Activated CD4-positive, alpha-beta T cell treated with anti-CD3 and anti-CD28 coated beads for 4 hours (primary cell): Measurements from ENCODE around the gene TSPAN4.

ENCODE experiments used
- DNase-seq, 2 donors: peaks; one replicate each; pipeline ENCODE4 v3.0.0-alpha.2; 2020

The TSPAN4 gene

DNA sequence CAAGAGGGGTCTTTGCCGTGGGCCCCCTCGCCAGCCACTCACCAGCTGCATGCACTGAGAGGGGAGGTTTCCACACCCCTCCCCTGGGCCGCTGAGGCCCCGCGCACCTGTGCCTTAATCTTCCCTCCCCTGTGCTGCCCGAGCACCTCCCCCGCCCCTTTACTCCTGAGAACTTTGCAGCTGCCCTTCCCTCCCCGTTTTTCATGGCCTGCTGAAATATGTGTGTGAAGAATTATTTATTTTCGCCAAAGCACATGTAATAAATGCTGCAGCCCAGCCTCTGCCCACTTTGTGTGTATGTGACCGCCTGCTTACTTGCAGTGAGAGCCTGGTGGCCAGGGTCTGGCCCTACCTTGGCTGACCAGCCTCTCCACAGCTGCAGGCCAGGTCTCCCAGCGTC is 17.7 kb upstream of the TSPAN4 start:
- DNase-seq, result no peak

DNA sequence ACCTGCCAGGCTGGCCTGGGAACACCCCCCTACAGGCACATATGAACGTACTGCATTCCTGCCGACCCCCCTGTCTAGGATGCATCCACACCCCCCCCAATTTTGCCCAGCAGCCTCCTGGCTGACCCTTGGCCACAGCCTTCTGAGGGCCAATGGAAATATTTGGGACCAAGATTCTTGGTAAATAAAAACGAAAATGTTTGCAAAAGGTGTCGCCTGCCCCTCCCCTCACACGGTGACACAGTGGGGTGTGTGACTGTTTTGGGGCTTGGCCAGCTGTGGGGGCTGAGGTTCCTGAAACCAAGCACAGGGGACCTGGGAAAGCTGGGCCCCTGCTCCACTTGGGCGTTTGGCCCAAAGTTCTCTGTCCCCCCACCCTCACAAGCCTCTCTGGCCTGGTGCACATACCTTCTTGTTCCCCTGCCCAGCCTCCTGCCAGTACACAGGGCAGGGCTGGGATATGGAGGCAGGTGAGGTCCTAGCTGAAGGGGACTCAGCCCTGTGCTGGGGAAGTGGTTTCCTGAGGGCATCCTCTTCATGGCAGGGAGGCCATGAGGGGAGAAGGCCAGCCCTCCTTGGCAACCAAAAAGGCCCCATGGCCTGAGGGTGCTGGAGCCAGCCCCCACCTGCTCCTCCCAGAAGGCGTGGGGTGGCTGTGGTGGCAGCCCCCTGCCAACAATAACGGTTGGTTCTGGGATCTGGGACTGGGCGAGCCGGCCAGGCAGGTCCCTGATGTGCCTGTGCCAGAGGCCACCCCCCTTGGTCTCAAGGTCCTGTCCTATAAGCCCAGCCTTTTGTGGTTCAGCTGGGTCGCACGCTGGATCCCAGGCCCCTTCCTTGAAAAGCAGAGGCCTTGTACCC is 17.1 kb upstream of the TSPAN4 start:
- DNase-seq, result no peak

DNA sequence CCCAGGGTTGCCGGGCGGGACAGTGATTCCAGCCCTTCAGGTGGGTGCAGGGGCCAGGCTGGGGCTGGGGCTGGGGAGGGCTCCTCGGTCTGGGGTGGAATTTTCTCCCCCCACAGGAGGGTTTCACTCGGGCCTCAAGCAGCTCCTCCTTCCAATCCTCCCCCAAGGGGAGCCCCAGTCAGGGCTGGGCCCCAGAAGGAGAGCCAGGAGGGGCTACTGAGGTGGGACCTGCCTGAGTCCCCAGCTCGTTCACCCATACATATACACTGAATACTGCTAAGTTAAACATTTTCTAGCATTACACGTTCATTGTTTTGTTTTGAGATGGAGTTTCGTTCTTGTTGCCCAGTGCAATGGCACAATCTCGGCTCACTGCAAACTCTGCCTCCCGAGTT is 16.4 kb upstream of the TSPAN4 start:
- no peak for DNase-seq

DNA sequence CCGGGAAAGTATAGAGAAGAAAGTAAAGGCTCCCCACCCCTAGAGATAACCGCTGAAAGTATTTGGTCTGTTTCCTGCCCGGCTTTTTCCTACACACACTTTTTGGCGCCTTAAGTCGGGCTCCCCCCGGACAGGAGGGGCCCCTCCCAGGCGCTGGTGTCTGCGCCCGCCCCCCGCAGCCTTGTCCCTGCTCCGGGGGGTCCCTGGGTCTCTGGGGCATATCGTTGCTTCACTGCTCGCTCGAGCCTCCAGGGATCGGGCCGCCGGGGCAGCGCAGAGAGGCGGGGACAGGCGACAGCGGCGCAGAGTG is 15.9 kb upstream of the TSPAN4 start:
- no peak for DNase-seq

DNA sequence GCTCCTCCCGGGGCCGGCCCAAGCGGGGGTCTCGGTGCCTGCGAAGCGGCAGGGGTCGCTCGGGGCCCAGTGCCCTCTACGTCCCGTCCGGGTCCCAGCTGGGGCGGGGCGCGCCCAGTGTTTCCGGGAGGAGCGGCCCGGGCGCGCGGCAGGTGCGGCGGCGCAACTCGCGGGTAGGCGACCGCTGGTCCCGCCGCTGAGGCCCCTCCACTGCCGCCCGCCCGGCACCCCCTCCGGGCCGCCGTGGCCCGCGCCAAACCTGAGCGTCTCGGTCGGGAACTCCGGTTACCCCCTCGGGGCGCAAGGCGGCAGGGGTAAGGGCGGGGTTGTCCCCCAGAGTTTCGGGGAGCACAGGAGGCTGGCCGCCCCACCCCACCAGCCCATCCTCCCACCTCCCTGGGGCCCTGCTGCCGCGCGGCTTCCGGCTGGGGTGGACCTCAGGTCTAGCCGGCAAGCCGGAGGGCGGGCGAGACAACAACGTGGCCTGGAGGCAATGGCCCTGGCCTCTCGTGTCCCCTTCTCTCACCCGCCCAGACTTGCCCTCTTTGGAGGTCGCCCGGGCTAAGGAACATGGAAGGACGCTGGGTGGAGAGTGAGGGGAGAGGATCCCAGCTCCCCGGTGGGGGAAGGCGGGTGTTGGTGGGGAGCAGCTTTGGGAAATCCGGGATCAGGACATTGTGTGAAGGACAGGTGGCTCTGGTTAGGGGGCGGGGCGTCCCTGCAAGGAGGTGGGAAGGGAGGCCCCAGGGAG is 15.3 kb upstream of the TSPAN4 start:
- no peak for DNase-seq

DNA sequence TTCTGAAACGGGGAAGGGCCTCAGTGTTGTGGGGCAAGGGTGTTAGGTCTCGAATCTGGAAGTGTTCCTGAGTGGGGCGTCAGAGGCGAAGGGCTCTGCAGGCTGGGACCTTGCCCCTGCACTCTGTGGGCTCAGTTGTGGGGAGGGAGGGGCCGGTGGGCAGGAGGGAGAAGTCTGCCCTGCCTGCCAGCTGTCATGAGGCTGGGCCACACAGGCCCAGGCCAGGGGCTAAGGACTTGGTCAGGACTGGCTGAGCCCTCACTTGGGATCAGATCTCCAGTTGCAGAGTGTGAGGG is 14.8 kb upstream of the TSPAN4 start, which contains the start of gene CRACR2B:
Gene CRACR2B, plus strand, starts transcription at position 23 of the 296 bp plus-strand sequence. CDS start 689 bp downstream, outside the sequence.
- no peak for DNase-seq

DNA sequence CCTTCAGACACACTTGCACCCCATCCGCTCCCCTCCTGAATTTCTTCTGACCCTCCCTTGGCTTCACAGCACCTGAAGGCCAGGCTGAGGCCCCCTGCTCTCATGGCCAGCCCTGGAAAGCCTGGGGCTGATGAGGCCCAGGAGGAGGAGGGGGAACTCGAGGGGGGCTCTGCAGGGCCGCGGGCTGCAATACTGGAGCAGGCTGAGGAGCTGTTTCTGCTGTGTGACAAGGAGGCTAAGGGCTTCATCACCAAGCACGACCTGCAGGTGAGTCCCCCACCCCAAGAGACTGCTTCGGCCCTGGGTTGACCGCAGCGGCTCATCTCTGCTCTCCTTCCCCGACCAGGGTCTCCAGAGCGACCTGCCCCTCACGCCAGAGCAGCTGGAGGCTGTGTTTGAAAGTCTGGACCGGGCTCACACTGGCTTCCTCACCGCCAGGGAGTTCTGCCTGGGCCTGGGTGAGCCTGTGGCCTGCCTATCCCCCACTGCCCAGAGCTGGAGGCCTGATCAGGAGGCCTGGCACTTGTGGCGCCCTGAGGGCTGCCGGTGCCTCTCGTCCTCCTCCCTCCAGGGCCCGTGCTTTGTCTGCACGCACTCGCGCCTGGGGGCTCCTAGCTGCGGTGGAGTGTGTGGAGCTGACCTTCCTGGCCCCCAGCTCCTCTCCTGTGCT is 14.0 kb upstream of the TSPAN4 start:
- no peak for DNase-seq

DNA sequence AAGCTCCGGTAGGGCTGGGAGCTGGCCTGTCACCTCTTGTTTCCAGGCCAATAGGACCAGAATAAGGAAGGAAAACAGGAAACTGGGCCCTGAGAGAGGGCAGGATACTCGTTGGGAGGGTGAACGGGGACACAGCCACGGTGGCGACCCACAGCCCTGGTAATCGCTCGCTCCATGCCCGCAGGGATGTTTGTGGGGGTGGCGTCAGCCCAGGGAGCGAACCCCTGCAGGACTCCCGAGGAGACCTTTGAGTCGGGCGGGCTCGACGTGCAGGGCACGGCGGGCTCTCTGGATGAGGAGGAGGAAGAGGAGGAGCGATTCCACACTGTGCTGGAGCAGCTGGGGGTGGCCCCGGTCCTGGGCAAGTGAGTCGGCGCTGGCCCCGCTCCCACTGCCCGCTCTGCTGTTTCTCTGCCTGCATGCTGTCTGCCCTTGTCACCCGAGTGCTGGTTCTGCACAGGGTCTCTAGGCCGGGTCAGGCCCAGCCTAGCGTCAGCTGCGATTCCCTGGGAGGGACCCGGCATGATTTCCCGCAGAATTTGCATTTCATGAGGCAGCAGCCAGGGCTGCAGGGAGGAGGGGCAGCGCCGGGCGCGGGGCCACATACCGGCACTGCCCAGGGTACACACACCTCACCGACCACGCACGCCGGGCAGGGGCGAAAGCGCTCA is 13.3 kb upstream of the TSPAN4 start:
- no peak for DNase-seq

DNA sequence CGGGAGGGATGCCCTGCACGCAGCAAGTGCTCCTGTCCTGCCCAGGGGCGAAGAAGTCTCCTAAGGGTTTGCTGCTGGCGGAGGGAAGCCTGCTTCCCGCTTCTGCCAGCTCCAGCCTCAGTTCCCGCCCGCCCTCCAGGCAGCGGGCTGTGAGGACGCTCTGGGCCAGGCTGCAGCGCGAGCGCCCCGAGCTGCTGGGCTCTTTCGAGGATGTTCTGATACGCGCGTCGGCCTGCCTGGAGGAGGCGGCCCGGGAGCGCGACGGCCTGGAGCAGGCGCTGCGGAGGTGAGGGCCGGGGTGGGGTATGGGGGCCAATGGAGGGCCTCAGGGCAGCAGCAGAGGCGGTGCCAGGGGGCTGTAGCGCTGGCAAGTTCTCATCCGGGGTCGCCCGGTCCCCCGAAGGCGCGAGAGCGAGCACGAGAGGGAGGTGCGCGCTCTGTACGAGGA is 12.8 kb upstream of the TSPAN4 start:
- DNase-seq, result no peak

DNA sequence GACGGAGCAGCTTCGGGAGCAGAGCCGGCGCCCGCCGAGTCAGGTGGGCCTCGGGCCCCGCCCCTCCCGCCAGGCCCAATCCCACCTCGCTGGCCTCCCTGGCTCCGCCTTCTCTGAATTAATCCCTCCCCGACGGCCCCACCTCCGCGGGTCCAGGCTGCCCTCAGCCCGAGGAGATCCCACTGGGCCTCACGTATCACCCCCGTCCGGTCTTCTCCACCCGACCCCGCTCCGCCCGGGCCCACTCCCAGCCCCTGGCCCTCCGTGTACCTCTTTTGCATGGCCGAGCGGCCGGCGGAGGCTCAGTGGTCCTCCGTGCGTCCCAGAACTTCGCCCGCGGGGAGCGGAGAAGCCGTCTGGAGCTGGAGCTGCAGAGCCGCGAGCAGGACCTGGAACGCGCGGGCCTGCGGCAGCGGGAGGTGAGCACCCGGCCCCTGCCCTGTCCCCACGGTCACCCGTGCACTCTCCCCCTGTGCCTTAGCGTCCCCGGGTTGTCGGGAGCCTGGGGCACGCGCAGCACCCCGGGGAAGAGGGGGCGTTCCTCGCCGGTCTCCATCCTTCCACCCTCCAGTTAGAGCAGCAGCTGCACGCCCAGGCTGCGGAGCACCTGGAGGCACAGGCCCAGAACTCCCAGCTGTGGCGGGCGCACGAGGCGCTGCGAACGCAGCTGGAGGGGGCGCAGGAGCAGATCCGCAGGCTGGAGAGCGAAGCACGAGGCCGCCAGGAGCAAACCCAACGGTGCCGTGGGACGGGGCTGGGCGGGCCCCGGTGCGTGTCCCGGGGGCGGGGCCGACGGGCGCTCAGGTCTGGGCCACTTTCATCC is 12.1 kb upstream of the TSPAN4 start:
- peak; percentile 41 to 42 for DNase-seq

DNA sequence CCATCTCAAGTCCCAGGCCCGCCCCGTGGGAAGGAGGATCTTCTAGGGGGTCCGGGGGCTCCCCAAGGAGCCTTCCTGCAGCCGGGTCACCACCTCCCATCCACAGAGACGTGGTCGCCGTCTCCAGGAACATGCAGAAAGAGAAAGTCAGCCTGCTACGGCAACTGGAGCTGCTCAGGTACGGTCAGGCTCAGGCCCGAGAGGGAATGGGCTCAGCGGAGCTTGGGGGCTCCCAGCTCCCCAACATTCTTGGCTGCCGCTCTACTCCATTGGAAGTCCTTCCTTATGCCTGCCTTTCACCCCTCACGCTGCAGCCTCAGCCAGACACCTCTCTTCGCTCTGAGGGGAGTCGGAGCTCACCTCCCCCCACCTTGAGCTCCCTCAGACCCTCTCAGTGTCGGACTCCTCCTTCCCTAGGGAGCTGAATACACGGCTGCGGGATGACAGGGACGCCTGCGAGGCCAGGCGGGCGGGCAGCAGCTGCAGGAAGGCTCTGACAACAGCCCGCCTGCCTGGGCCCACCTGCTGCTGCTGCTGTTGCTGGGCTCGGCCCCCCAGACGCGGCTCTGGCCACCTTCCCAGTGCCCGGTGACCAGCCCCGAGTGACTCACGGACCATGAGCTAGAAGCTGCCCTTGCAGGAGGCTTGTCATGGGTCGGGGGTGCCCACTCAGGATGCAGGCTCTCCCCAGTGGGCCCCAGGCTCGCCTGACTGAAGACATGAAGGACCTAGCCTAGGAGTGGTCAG is 11.4 kb upstream of the TSPAN4 start:
- DNase-seq, result no peak

DNA sequence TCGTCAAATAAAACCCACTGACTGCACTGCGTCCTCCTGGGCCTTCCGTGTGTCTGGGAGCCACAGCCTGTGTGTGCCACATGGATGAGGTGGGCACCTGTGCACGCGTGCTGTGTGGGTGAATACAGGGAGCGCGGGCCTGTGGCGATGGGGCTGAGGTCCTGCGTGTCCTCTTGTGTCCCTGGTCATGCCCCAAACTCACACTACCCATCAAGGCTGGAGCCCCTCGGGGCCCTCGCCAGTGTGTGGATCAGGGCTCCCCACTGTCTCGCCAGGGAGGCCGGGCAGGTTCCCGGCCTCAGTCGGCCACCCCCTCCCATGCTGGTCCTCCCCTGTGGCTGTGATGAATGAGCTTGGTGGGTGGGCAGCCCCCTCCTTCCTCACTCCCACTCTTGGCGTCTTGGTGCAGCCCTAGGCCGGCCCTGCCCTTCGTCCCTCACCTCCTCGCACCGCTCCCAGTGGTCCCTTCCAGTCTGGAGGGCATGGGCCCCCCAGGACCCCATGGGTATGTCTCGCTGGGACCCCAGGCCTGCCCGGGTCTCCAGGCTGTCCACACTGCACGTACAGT is 10.6 kb upstream of the TSPAN4 start:
- DNase-seq, result no peak

DNA sequence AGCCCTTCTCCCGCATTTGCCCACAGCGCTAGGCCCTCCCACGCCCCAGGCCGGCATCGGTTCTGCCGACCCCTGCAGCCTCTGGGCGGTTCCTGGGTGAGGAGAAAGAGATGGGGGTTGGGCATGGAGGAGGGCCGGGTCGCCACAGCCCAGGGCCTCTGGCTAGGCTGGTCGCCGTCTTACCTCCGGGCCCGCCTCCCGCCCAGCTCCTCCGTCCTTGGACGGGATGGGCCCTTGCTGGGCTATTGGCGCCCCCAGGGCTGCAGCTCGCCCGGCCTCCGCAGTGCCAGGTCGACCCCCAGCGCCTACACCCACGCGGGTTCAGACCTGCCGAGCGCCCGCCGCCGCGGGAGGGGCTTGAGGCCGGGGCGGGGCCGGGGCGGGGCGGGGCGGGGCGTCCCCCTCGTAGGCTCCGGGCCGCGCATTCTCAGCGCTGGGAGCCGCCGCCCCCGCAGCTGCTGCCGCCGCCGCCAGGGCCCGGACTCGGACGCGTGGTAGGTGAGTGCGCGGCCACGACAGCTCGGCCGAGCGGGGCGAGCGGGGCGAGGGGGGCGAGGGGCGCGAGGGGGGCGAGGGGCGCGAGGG is 10.0 kb upstream of the TSPAN4 start, which contains the start of gene CD151:
Gene CD151, plus strand, starts transcription at position 424 of the 585 bp plus-strand sequence. CDS start 3,118 bp downstream, outside the sequence.
- peak in 1 of 2 donors; percentile 46 for DNase-seq

DNA sequence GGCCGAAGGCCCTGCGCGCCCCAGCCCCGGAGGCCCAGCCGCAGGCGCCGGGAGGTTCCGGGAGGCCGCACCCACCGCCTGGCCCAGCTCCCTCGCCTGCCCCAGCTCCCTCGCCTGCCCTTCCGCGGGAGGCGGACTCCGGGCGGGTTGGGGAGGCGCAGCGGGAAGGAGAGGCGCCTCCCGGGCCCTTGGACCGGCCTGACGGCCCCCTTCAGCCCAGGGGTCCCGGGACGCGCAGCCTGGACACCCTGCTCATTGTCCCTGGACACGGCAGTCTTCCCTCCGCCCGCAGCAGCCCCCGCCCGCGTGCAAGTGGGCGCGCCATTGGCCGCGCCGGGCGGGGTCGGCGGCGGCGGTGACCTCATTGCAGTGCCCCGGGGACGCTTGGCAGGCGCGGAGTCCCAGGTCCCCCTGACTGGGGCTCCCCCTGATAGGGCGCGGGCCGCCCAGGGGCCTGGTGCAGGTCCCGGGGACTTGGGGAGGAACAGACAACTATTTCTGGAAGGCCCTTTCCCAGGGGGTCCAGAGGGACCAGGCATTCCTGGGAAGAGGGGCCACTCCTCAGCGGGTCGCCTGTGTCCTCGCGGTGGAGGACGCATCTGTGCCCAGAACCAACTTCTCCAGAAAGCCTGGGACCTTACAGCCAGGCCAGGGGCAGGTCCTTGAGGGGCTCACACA is 9.4 kb upstream of the TSPAN4 start:
- peak in 1 of 2 donors; percentile 36 for DNase-seq

DNA sequence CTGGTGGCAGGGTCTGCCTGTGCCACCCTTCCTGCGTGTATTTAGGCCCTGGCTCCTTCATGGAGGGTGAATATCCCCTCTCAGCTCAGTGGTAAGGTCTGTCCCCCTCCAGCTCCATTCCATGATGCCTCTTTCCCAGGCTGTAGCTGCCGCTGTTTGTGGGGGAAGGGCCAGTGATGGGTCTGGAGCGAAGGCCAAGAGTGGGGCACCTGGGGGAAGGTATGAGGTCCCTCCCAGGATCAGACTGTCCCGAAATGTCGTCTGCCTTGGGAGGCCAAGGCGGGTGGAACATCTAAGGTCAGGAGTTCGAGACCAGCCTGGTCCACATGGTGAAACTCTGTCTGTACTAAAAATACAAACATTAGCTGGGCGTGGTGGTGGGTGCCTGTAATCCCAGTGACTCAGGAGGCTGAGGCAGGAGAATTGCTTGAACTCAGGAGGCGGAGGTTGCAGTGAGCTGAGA is 8.8 kb upstream of the TSPAN4 start:
- no peak for DNase-seq

DNA sequence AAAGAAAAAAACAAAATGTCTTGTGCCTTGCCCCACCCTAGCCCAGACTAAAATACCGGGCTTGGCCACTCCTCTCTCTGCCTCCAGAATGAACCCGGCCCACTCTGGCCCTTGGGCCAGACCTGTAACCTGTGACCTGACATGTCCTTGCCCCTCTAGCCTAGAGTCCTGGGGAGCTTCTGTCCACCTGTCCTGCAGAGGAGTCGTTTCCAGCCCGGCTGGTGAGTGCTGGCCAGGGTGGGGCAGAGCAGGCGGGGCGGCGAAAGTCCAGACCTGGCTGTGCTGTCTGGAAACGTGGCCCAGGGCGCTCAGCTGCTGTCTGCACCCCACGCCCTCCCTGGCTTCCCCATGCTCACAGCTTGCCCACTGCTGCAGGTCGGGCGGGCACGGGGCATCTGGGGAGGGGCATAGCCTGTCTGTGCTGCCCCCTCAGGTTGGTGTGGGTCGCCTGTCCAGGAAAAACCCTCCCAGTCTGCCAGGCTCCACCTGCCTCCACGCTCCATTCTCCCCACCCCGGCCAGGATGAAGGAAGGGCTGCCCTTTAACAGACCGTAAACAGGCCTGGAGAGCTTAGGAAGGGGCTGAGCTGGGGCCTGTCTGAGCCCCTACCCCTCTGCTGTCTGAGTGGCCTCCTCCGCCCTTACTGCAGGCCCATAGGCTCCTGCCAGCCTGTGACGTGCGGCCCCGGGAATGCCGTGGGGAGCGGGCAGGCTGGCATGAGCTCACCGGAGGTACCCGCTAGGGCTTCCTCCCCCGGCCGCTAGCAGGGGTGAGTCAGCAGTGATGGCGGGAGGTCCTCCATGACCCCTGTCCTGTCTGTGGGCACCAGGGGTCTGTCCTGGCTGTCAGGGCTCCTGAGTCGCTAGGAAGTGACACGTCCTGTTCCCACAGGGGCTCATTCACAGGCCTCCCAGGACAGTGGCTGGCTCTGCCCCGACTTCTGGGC is 8.0 kb upstream of the TSPAN4 start:
- no peak for DNase-seq

DNA sequence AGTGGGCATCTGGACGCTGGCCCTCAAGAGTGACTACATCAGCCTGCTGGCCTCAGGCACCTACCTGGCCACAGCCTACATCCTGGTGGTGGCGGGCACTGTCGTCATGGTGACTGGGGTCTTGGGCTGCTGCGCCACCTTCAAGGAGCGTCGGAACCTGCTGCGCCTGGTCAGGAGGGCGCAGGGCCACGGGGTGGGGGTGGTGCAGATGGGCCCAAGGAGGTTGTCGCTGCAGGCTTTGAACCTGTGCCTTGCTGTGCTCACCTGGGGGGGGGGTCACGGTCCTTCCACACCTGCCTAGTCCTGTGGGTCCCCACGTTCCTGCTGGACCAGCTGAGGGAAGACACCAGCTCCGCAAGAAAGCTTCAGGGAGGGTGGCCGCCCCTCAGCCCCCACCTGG is 6.4 kb upstream of the TSPAN4 start:
- DNase-seq, result no peak

DNA sequence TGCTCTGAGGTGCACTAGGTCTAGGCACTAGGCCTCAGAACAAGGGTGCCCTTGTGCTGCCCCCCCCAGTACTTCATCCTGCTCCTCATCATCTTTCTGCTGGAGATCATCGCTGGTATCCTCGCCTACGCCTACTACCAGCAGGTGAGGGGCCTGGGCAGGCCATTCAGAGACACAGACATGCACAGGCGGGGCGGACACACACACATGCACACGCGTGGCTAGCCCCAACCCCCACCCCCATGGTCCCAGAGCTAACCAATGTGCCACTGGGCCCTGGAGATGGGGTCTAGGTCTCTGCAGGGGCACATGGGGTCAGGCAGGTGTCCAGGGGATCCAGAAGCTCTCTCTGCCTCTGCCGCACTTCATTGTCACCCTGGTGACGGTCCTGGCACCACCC is 6.0 kb upstream of the TSPAN4 start:
- DNase-seq, result no peak
